ENCODE results near the gene ANKRD26.
A peak's percentile ranks its signal among the peaks of the same experiment; 100 is the strongest.
"Not testable (repeated sequence)": the region's sequence is repeated elsewhere in the genome, so short reads cannot be mapped to it uniquely, and the experiment has no call there.

Gene ANKRD26

DNA sequence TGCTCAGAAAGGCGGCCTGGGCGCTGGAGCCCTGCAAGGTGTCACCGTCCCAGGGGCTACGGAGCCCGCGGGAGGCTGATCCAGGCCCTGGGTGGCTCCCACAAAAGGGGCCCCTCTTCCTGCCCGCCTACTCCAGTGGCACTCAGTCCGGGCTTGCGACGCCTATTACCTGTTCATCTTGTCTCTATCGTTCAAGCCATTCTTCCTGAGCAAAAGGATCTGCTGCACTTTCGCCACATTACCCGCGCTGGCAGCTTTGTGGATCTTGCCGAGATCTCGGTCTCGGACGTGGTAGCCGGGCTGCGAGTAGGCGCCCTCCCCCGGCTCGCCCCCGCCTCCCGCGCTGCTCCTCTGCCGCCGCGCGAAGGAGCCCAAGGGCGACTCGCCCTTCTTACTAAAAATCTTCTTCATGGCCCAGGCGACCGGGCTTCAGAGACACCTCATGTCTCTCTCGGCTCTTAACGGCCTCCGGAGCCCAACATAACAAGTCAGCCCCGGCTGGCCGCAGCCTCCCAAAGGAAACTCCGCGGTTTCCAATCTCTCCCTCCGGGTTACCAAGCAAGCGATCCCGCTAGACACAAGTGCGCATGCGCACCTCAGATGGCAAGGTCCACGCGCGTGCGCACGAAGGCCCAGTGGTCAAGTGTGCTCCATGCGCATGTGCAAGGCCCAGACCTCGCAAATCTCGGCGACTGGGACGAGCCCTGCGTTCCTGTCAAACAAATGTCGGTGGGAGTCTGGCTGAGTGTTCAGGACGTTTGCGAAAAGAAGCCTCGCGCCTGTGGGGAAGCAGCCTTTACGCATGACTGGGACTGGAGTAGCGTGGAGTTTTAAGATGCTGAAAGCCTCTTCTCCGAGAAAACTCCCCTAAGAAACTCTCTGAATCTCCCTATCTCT is at the start of gene ANKRD26:
Gene ANKRD26, minus strand, starts transcription at position 579 of the 897 bp plus-strand sequence. Its CDS starts 168 bp downstream, at position 411.
- peak; percentile 89 for DNase-seq

DNA sequence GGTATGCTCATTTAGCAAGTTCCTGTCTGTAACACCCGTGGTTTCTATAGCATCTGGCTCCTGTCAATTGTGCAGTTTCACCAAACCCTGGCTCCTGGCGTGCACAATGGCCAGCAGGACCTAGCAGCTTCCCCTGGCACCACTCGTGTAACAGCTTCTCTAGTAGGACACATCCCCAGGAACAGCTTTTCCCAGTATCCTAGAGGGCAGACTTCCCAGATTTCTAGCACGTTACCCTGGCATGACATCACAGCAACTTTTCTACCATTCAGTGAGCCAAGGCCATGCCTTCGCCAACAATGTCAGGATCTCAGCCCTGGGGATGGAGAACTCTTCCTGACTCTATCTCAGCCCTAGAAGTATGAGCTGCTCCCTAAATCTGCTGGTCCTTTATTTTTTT is 47.4 kb upstream of the ANKRD26 start:
- no peak for DNase-seq

DNA sequence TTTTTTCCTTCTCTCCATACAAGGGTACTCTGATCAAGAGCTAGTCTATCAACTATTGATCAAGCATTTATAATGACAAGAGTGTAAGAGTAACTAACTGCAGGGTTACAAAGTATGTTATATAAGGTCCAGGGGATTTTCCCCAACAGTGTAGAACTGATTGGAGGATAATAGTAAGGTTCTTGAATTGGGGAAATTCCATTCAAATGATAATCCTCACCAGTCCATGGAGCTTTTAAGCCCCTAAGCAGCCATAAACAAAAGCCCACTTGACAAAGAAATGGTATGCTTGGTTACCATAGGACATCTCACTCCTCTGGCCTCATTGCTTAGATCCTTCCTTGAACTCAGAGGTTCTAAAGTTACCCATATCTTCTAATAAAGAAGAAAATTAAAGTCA is 45.6 kb upstream of the ANKRD26 start:
- no peak for DNase-seq

DNA sequence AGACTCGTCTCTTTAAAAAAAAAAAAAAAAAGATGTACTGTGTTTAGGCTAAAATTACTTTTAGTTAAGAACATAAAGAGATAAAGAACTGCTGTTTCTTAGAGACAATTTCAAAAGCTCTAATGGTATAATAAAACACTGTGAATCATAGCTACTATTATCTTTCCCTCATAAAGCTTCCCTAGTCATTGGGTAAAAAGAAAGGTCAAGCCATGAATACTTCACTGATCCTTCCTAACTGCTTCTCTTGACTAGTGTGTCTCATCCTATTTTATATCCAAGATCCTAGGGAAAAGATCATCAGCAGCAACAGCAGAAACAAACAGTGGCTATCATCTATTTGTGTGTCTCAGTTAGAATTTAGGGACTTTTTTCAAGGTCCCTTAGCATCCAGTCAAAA is 43.4 kb upstream of the ANKRD26 start:
- DNase-seq, result peak; percentile 13

DNA sequence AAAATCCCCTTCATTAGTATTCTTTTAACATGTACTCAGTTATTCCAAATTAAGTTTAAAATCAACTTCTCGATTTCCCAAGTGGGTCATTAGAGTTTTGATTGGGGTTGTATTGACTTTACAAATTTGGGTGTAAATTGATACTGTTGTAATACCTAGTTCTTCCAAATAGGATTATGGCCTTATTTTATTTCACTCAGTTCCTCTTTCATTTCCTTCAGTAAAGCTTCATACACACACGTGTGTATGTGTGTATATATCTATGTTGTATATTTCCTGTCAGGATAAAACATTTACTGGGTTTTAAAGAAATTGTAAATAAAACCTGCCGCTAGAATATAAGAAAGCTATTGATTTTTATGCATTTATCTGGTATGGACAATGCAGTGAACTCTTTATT is 38.0 kb upstream of the ANKRD26 start:
- DNase-seq, result no peak

DNA sequence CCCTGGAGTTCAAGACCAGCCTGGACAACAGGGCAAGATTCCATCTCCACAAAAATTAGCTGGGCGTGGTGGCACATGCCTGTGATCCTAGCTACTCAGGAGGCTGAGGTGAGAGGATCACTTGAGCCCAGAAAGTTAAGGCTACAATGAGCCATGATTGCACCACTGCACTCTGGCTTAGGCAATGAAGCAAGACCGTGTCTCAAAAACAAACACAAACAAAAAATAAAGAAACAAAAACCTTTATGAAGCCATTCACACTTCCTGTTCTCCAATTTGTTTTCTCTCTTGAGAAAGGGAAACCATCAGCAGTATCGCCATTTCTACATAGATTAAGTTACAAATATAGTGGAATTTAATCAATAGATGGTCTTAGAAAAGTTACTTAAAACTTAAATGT is 34.1 kb upstream of the ANKRD26 start:
- DNase-seq, result no peak

DNA sequence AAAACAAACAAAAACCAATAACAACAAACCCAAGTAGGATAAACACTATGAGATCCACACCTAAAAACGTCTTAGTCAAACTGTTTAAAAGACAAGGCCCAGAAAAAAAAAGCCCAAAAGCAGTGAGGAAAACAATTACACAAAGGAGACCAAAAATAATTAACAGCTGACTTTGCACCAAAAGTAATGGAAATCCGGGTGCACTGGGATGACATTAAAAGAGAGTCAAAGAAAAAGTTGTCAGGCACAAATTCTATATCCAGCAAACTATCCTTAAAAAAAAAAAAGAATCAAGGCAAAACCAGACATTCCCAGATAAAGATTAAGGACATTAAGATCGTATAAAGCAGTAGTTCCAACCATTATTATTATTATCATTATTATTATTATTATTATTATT is 7.9 kb upstream of the ANKRD26 start:
- no peak for DNase-seq

DNA sequence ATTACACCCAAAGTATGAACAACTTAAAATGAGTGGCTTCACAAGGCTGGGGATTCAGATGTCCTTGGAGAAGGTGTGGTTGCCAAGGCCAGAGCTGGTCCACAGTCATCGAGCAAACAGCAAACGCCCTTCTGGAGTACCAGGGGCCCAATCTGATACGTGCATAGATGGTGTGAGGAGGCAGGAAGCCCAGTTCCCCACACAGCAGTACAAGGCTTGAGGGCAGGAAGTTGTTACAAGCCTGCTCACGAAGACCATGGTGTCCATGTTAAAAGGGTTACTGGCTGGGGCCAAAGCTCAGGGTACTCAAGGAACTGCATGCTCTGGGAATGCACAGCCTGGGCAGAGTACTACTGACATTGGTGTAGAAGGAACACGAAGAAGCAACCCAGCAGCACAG is 4.6 kb upstream of the ANKRD26 start:
- no peak for DNase-seq

DNA sequence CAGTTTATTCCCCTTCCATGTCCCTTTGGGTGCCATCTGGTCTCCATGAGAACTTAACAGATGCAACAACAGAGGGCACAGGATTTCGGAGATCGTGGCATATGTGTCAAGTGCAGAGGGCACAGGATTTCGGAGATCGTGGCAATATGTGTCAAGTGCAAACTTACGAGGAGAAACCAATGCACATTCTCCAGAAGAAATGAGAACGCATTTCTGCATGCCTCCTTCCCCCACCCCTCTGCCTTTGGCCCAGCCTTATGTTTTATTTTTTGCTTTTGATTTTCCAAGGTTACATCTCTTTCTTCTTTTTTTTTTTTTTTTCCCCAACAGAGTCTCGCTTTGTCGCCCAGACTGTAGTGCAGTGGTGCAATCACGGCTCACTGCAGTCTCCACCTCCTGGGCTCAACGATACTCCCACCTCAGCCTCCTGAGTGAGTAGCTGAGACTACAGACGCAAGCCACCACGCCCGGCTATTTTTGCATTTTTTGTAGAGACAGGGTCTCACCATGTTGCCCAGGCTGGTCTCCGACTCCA is 586 bp upstream of the ANKRD26 start:
- DNase-seq, result no peak

DNA sequence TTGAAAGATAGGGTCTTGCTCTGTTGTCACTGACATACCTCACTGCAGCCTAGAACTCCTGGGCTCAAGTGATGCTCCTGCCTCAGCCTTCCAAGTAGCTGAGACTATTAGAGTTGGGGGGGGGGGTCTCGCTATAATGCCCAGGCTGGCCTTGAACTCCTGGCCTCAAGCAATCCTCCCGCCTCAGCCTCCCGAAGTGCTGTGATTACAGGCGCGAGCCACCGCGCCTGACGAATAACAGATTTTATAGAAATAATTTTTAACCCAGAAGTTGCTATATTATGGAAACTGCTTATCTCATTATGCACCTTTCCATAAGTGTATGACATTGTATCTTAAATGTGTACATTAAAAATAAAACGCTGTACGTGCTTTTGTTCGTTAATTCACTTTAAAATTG is 846 bp downstream of the ANKRD26 start:
- DNase-seq, result no peak

DNA sequence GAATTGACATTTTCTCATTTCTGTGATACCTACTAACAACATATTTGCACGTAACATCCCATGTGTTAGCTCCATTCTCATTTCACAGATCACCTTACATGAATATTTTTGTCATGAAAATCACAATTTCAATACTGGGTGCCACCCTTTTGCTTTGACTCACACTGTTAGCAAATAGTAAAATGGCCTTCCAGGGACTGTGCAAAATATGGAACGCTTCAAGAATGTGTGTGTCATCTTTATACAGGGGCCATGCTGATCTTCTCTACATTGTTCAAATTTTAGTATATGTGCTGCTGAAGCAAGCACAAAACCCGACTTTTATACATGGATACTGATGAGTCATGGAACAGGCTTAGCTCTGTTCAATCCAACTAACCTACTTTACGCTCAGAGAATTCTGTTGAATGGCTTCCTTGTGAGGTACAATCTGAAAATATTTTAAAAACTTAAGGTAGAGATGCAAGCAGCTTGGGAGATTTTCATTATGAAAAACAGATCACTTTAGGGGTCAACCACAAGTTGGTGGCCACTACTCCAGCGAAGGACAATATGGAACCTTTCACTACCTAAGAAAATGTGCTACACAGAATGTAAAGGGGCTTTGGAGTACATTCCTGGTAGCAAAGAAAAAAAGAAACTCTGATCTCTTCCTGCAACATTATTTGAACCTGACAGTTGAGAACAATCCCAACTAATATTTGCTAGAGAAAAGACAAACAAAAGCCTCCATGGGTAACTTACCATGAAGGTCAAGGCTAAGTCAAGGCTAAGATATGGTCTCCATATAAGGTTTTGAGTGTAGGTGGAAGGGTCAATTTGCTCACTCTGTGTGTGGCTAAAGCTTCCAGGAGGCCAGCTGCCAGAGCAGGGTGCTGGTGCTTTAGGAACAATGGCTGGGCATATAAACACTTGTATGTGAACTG is 11.9 kb downstream of the ANKRD26 start:
- DNase-seq, result no peak

DNA sequence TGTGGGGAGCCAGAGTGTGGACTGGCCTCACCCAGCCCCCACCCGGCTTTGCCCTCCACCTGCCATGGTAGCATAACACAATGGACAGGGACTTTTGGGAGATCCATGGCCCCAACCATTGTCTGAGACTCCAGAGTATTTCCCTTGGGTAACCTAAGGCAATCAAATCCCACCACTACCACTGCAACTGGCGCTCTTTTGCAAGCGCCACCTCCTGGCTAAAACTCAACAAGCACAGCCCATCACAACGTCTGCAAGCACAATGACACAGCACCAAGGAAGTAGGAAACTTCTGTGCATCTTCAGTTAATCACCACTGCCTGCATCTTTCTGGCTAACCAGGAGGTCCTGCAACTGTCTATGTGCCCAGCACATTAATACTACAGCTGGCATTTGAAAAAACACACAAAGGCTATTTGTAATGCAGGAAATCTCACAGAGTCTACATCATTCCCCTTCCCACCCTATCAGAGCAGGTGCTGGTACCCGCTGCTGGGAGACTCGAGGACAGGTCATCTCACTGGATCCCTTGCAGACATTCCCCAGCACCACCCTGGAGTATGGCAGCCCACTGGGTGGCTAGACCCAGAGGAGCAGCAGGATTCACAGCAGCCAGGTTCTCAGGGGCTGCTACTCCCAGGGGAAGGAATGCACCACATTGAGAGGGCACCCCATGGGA is 27.7 kb downstream of the ANKRD26 start:
- no peak for DNase-seq

DNA sequence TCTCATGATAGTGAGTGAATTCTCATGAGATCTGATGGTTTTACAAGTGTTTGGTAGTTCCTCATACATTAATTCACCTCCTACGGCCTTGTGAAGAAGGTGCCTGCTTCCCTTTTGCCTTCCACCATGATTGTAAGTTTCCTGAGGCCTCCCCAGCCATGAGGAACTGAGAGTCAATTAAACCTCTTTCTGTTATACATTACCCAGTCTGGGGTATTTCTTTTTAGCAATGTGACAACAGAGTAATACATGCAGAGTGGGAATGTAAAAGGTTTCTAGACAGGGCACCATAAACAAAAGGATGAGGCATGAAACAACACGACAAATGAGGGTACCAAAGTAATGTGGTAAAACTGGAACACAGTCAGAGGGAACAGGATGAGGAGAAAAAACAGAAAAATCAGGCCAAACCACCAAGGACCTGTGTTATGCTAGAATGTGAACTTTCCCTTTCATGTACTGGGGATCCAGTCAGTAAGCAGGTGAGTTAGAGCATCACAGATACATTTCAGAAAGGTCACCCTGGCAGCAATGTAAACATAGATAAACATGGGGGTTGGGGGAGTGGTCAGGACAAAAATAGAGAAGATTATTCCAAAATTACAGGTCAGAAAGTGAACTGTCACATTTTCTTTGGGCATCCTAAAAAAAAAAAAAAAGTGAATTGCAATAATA is 31.9 kb downstream of the ANKRD26 start:
- DNase-seq, result no peak

DNA sequence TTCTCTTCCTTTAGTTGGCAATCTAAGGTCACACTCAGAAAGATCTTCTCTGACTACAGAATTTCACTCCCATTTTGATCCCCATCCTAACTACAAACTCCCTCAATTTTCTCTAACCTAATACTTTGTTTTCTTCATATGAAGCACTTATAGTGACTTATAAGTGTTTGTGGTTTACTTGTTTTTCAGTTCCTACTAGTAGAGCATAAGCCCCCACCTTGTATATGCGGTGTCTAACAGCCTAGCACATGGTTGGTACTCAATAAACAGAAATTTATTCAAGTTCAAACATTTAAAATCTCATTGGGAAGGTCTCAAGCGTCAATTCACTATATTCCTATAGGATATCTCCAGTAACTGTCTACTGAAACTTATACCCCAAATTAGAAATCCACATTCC is 35.2 kb downstream of the ANKRD26 start:
- no peak for DNase-seq

DNA sequence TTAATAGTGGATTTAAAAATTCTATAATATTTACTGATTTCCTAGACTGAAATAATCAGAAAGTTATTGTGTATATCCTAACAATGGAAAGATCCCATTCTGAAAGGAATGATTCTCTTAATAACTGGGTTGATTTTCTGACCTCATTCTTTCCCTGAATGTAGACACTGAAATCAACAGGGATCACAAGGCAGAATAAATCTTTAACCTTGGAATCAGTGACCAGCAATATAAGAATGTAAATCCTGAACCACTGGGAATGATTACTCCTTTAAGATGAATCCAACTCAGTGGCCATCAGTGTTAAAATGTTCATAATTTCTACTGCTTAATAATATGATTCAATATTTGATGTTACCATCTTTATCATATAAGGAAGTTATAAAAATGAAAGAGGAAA is 47.6 kb downstream of the ANKRD26 start:
- DNase-seq, result no peak

DNA sequence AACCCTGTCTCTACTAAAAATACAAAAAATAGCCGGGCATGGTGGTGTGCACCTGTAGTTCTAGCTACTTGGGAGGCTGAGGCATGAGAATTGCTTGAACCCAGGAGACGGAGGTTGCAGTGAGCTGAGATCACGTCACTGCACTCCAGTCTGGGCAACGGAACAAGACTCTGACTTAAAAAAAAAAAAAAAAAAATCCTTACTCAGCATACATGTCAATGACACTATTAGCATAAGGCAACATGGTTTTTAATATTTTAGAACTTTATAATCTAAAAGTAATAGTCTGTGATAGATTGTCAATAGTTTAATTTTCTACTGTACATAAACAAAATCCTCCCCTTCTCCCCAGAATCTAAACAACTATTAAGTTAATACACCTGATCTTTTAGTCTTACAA is 55.0 kb downstream of the ANKRD26 start:
- DNase-seq, result not testable (repeated sequence)

DNA sequence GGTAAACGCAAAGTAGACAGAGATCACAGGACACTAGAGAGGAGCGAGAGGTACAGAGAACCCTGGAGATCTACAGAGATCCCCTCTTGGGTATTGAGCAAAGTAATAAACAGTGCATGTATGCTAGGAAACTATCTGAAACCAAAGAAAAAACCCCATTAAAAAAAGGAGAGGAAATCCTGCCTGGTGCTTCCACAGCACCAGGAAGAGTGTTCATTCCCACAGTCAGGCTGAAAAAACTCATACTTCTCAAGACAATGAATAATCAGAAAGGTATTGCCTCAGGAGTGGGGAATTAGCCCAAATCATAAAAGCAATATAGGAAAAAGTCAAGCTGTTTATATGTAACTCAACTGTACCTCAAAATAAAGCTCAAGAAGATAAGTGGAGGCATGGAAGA is 59.1 kb downstream of the ANKRD26 start:
- no peak for DNase-seq

DNA sequence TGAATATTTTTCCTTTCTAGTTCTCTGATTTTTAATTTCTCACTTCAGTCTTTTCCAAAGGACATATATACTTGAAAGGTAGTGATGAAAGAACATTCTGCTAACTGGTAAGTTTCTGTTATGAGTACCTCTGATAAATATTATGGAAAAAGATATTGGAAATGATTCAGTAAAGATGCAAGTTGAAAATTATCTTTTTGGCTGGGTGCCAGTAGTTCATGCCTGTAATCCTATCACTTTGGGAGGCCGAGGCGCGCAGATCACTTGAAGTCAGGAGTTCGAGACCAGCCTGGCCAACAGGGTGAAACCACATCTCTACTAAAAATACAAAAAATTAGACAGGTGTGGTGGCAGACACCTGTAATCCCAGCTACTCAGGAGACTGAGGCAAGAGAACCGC is 62.1 kb downstream of the ANKRD26 start:
- DNase-seq, result no peak

DNA sequence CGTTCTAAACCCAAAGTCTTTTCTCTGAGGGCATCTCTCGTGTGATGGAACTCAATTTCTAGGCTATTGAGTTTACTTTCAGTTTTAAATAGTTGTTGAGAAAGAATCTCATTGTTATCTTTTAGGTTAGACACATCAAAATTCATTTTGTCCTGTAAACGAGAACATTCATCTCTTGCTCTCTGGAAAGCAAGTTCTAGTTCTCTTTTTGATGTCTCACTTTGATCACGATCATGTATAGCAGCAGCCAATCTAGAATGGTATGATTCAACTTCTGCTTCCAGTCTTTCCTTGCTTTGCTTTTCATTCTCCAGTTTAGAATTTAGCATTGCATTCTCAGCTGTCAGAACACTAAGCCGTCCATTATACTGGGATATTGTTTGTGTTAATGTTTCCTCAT is 65.1 kb downstream of the ANKRD26 start:
- no peak for DNase-seq

DNA sequence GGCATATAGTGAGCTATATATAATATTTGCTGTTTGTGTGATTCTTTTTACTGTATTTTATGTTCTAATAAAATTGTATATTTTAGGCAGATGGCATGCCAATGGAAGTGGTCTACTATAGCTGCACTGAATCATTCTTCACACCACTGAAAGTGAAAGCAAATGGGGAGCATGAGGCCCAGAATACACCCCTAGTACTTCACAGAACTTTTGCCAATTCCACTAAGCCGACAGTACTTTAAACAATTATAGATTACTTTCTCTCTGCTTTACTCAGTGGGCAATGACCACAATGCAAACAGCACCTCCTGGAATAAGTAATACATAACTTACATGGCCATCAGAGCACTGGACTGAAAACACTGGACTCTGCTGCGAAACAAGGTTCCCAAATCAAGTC is 70.2 kb downstream of the ANKRD26 start:
- DNase-seq, result no peak

DNA sequence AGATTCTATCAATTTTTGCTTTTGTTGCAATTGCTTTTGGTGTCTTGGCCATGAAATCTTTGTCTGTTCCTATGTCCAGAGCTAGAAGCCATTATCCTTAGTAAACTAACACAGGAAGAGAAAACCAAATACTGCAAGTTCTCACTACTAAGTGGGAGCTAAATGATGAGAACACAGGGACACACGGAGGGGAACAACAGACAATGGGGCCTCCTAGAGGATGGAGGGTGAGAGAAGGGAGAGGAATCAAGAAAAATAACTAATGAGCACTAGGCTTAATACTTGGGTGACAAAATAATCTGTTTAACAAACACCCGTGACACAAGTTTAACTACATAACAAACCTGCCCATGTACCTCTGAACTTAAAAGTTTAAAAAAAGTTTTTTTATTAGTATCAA is 78.2 kb downstream of the ANKRD26 start:
- no peak for DNase-seq

DNA sequence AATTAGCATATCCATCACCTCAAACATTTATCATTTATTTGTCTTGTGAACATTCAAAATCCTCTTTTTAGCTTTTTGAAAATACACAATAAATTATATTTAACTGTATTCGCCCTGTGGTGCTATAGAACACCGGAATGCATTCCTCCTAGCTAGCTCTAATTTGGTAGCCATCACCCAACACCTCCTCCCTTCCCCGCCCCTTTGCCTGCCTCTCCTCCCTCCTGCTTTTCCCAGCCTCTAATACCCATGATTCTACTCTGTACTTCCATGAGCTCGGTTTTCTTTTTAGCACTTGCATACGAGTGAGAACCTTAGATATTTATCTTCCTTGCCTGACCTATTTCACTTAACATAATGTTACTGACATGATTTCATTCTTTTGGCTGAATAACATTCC is 80.1 kb downstream of the ANKRD26 start:
- no peak for DNase-seq

DNA sequence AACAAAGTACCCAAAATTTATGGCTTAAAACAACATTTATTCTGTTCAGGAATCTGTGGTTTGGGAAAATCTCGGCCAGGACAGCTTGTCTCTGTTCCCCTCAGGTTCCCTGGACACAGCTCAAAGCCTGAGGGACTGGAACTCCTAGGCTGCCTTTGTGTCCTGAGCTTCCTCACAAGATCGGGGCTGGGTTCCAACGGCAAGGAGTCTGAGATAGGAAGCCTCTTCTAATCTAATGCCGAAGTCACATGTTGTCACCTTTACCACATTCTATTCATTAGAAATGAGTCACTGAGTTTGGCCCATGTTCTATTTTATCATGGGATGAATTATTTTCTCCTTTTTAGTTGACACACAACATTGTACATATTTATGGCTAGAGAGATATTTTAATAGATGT is 80.5 kb downstream of the ANKRD26 start:
- DNase-seq, result no peak
